Measurements from ENCODE around the gene IL1RAP.

The IL1RAP gene

DNA sequence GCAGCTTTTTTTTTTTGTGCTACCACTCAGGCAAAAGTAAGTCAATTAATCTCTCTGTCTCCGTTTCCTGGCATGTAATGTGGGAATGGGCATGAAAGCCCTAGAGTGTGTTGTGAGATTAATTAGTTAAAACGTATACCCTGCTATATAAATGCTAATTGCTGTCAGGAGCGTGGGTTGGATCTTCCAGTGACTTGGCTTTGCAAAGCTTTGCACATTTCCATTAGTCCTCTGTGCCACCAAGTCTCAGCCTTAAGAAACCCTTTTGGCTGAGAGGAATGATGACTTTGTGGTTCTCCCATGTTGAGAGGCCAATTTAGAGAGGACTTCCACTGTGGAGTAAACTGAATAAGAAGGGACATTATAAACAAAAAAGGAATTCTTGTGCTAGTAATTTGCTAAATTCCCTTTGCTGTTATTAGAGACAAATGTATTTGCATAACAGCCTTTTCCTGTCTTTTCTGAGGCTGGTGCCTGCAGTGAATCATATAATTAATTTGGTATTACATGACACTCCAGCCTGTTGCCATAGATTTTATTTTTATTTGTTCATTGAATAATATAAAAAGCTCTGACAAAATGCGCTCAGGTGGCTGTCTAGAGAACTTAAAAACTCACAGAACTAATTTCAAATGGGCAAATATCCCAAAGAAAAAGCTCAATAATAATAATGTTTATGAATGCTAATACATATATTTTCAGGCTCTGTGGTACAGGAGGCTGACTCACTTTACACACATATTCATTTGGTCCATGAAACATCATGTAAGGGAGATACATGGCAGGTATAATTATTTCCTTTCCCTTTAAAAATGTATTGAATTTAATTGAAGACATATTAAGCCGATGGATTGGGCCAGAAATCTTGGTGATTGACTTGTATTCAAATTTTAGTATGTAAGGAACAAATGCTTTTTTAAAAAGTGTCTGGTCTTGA lies 82.7 kb downstream of the IL1RAP start:
- Histone ChIP-seq H3K27me3 (replicated peaks; ENCODE audit: control insufficient read depth, insufficient read depth, low read length, poor library complexity, severe bottlenecking) (no peaks in the 10 kb centered on the region), H3K36me3 (ENCODE audit: control insufficient read depth, insufficient read depth, low read length) (no peaks in the 10 kb centered on the region), H3K4me1 (ENCODE audit: control insufficient read depth, insufficient read depth, low read length, poor library complexity, severe bottlenecking) (no peaks in the 10 kb centered on the region), H3K4me3 (ENCODE audit: insufficient read depth, low read depth, low read length, poor library complexity, severe bottlenecking) (no peak overlapping the region), H3K9me3 (ENCODE audit: control insufficient read depth, low read length) (no peaks in the 10 kb centered on the region), H3K27ac (ENCODE audit: insufficient read depth, low read length, poor library complexity, severe bottlenecking) (no peak overlapping the region)
- no peak for DNase-seq

DNA sequence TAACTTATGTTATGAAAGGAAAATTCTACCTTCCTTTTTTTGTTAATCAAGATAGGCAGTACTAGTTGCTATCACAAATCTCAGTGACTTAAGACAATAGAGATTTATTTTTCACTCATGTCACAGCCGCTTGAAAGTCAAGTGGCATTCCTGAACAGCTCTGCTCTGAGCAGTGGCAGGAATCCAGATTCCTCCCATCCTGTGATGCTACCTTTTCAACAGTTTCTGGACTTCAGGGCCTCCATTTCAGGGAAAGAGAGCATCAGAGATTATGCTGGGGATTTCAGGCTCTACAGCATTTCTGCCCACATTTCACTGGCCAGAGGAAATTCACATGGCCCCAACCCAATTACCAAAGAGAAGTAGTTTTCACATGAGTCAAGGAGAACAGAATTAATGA lies 83.4 kb downstream of the IL1RAP start:
- no peaks in the 10 kb centered on the region for H3K9me3 ChIP-seq (ENCODE audit: control insufficient read depth, low read length)

DNA sequence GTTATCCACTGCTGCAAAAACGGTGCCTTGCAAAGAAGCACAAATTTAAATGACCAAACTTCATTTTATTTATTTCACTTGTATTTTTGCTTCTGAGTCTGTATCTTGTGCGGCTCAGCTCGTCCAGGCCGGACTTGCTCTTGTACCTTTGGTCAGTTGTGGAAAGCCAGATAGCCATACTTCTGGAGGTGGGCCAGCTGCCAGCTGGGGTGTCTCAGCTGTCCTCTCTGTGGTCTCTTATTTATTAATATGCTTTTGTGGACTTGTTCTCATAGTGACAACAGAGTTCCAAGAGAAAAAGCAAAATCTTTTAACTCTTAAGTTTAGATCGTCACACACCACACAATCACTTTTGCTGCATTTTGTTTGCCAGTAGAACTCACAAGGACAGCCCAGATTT lies 87.7 kb downstream of the IL1RAP start:
- Histone ChIP-seq H3K4me1 (ENCODE audit: control insufficient read depth, insufficient read depth, low read length, poor library complexity, severe bottlenecking) (no peaks in the 10 kb centered on the region), H3K36me3 (ENCODE audit: control insufficient read depth, insufficient read depth, low read length) (peaks cover 6% of the 10 kb centered on the region), H3K4me3 (ENCODE audit: insufficient read depth, low read depth, low read length, poor library complexity, severe bottlenecking) (no peak overlapping the region), H3K9me3 (ENCODE audit: control insufficient read depth, low read length) (no peaks in the 10 kb centered on the region), H3K27me3 (replicated peaks; ENCODE audit: control insufficient read depth, insufficient read depth, low read length, poor library complexity, severe bottlenecking) (no peaks in the 10 kb centered on the region), H3K27ac (ENCODE audit: insufficient read depth, low read length, poor library complexity, severe bottlenecking) (no peak overlapping the region)
- DNase-seq, result no peak

More for the DNA sequence above, 83.4 kb downstream of the IL1RAP start:
- H3K27me3 ChIP-seq (replicated peaks; ENCODE audit: control insufficient read depth, insufficient read depth, low read length, poor library complexity, severe bottlenecking), result no peaks in the 10 kb centered on the region
- H3K36me3 ChIP-seq (ENCODE audit: control insufficient read depth, insufficient read depth, low read length), result no peaks in the 10 kb centered on the region
- no peak for DNase-seq
- no peaks in the 10 kb centered on the region for H3K4me1 ChIP-seq (ENCODE audit: control insufficient read depth, insufficient read depth, low read length, poor library complexity, severe bottlenecking)
- no peak overlapping the region for H3K4me3 ChIP-seq (ENCODE audit: insufficient read depth, low read depth, low read length, poor library complexity, severe bottlenecking)
- no peak overlapping the region for H3K27ac ChIP-seq (ENCODE audit: insufficient read depth, low read length, poor library complexity, severe bottlenecking)

DNA sequence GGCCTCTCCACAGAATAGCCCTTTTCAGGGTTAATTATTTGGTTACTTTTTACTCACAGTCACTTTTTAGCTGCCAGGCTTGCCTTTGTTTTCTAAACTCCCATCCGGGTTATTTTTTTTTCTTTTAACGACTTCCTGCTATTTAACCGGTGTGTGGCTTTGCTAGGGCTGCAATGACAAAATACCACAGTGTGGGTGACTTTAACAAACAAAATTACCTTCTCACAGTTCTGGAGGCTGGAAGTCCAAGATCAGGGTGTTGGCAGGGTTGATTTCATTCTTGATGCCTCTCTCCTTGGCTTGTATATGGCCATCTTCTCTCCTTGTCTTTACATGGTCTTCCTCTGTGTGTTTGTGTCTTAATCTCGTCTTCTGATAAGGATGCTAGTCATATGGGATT lies 91.5 kb downstream of the IL1RAP start:
- Histone ChIP-seq H3K4me3 (ENCODE audit: insufficient read depth, low read depth, low read length, poor library complexity, severe bottlenecking) (no peak overlapping the region), H3K9me3 (ENCODE audit: control insufficient read depth, low read length) (no peaks in the 10 kb centered on the region), H3K27ac (ENCODE audit: insufficient read depth, low read length, poor library complexity, severe bottlenecking) (no peak overlapping the region), H3K36me3 (ENCODE audit: control insufficient read depth, insufficient read depth, low read length) (peaks cover 6% of the 10 kb centered on the region), H3K4me1 (ENCODE audit: control insufficient read depth, insufficient read depth, low read length, poor library complexity, severe bottlenecking) (no peaks in the 10 kb centered on the region), H3K27me3 (replicated peaks; ENCODE audit: control insufficient read depth, insufficient read depth, low read length, poor library complexity, severe bottlenecking) (no peaks in the 10 kb centered on the region)
- no peak for DNase-seq

DNA sequence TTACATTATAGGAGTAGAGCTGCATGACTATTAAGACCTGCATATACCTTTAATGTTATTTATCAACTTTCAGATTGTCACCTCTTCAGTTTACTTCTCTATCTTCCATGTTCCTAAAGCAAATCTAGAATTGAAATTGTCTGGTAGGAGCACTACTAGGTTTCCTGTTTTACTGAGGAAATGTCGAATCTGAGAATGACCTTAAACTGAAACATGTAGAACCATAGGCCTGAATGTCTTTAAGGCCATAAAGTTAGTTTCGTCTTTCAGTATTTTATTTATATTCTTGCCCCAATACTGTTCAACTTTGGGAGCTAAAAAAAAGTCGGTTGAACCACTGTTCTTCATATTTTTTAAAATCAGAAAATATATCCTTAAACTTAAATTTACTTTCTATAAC lies 92.7 kb downstream of the IL1RAP start:
- Histone ChIP-seq H3K4me3 (ENCODE audit: insufficient read depth, low read depth, low read length, poor library complexity, severe bottlenecking) (no peak overlapping the region), H3K9me3 (ENCODE audit: control insufficient read depth, low read length) (no peaks in the 10 kb centered on the region), H3K27me3 (replicated peaks; ENCODE audit: control insufficient read depth, insufficient read depth, low read length, poor library complexity, severe bottlenecking) (no peaks in the 10 kb centered on the region), H3K36me3 (ENCODE audit: control insufficient read depth, insufficient read depth, low read length) (peaks cover 6% of the 10 kb centered on the region), H3K27ac (ENCODE audit: insufficient read depth, low read length, poor library complexity, severe bottlenecking) (no peak overlapping the region), H3K4me1 (ENCODE audit: control insufficient read depth, insufficient read depth, low read length, poor library complexity, severe bottlenecking) (no peaks in the 10 kb centered on the region)
- no peak for DNase-seq

DNA sequence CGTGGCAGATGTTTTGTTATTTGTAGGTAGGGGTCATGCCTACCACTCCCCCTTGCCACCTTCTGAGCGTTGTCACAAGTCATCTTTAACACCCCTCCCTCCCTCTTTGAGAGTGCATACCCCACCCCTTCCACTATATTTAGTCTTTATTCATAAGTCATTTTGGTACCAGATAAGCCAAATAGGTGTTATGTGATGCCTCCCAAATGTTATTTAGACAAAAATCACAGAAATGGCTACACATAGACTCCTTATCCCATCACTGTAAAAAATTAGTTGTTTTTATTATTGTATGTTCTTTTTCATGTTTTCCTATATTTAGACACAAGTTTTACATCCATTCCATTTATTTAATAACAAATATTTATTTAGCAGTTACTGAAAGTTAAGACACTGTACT lies 93.1 kb downstream of the IL1RAP start:
- Histone ChIP-seq H3K4me3 (ENCODE audit: insufficient read depth, low read depth, low read length, poor library complexity, severe bottlenecking) (no peak overlapping the region), H3K27ac (ENCODE audit: insufficient read depth, low read length, poor library complexity, severe bottlenecking) (no peak overlapping the region), H3K27me3 (replicated peaks; ENCODE audit: control insufficient read depth, insufficient read depth, low read length, poor library complexity, severe bottlenecking) (no peaks in the 10 kb centered on the region), H3K36me3 (ENCODE audit: control insufficient read depth, insufficient read depth, low read length) (peaks cover 6% of the 10 kb centered on the region), H3K4me1 (ENCODE audit: control insufficient read depth, insufficient read depth, low read length, poor library complexity, severe bottlenecking) (no peaks in the 10 kb centered on the region), H3K9me3 (ENCODE audit: control insufficient read depth, low read length) (no peaks in the 10 kb centered on the region)
- DNase-seq, result no peak

DNA sequence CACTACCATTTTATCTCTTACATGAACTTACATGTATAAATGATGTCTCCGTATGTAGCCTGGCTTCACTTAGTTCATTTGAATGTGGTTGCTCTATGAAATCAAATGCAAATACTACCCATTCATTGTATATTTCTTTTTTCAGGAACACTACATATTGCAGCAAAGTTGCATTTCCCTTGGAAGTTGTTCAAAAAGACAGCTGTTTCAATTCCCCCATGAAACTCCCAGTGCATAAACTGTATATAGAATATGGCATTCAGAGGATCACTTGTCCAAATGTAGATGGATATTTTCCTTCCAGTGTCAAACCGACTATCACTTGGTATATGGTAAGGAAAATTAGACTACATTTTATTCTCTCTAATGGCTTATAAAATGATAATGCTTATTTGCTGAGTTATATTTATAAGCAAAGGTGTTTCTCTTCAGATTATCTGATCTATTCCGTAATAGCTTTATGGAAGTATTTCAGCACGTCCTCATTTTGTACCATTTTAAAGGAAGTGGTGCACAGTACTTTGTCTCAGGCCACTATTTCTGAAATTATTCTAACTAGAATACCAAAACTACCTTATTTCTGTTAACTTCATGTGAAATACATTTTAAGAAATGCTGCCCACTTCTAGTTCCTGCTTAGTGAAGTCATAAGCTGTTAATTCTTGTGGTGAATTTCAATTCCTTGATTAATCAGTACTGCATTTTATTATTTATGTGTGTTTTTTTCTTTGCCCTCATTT lies 95.1 kb downstream of the IL1RAP start:
- DNase-seq, result no peak
- H3K4me1 ChIP-seq (ENCODE audit: control insufficient read depth, insufficient read depth, low read length, poor library complexity, severe bottlenecking), result no peaks in the 10 kb centered on the region
- peaks cover 6% of the 10 kb centered on the region for H3K36me3 ChIP-seq (ENCODE audit: control insufficient read depth, insufficient read depth, low read length)
- no peak overlapping the region for H3K4me3 ChIP-seq (ENCODE audit: insufficient read depth, low read depth, low read length, poor library complexity, severe bottlenecking)
- H3K27ac ChIP-seq (ENCODE audit: insufficient read depth, low read length, poor library complexity, severe bottlenecking), result no peak overlapping the region
- H3K27me3 ChIP-seq (replicated peaks; ENCODE audit: control insufficient read depth, insufficient read depth, low read length, poor library complexity, severe bottlenecking), result no peaks in the 10 kb centered on the region
- H3K9me3 ChIP-seq (ENCODE audit: control insufficient read depth, low read length), result no peaks in the 10 kb centered on the region

DNA sequence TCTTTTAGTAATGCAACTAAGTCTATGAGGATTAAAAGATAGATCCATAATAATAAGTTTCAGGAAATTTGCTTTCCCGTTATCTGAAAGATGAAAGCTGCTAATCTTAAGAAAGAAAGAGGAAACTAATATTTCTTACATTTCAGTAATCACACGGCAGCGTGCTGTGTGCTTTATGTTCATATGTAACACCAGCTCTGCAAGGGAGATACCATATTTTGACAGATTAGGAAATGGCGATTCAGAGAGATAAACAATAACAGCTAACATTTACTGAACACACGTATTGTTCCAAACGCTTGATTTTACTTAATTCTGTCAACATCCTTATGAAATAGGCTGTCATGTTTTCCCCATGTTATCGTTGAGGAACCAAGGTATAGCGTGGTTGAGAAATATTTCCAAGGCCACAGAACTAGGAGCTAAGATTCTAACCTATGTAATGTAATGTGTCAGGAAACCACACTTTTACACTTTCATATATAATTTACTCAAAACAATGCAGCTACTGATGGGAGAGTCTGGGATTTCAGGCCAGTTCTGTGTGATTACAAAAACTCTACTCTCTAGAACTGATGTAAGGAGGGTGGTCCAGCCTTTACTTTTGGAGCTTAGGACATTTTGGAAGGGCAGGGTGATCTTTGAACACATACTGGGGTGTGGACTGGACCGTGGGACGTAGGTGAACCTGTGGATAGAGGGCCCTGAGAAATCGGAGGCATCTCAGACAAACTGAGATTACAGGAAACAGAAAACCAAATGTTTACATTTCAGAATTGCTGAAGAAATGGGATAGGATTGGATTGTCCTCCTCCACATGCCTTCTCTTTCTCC lies 100.6 kb downstream of the IL1RAP start:
- no peaks in the 10 kb centered on the region for H3K4me1 ChIP-seq (ENCODE audit: control insufficient read depth, insufficient read depth, low read length, poor library complexity, severe bottlenecking)
- DNase-seq, result no peak
- no peaks in the 10 kb centered on the region for H3K9me3 ChIP-seq (ENCODE audit: control insufficient read depth, low read length)

DNA sequence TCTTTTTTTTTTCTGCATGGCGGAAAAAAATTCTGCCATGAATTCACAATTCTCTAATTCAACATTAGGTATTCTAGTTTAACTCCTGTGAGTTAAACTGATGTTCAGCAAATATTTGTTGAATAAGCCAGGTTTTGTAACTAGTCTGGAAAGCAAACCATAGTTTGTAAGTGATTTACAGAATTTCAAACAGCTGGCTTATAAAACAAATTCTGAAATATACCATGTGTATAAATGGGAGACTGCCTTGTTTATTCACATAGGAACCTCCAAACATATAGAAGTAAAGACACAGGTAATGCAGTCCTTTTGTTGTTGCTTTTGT lies 101.1 kb downstream of the IL1RAP start:
- Histone ChIP-seq H3K36me3 (ENCODE audit: control insufficient read depth, insufficient read depth, low read length) (no peaks in the 10 kb centered on the region), H3K4me1 (ENCODE audit: control insufficient read depth, insufficient read depth, low read length, poor library complexity, severe bottlenecking) (no peaks in the 10 kb centered on the region), H3K27ac (ENCODE audit: insufficient read depth, low read length, poor library complexity, severe bottlenecking) (no peak overlapping the region)

More for the DNA sequence above, 100.6 kb downstream of the IL1RAP start:
- Histone ChIP-seq H3K4me3 (ENCODE audit: insufficient read depth, low read depth, low read length, poor library complexity, severe bottlenecking) (no peak overlapping the region), H3K27me3 (replicated peaks; ENCODE audit: control insufficient read depth, insufficient read depth, low read length, poor library complexity, severe bottlenecking) (no peaks in the 10 kb centered on the region), H3K27ac (ENCODE audit: insufficient read depth, low read length, poor library complexity, severe bottlenecking) (no peak overlapping the region), H3K36me3 (ENCODE audit: control insufficient read depth, insufficient read depth, low read length) (no peaks in the 10 kb centered on the region)

More for the DNA sequence above, 101.1 kb downstream of the IL1RAP start:
- DNase-seq, result no peak
- Histone ChIP-seq H3K9me3 (ENCODE audit: control insufficient read depth, low read length) (no peaks in the 10 kb centered on the region), H3K4me3 (ENCODE audit: insufficient read depth, low read depth, low read length, poor library complexity, severe bottlenecking) (no peak overlapping the region), H3K27me3 (replicated peaks; ENCODE audit: control insufficient read depth, insufficient read depth, low read length, poor library complexity, severe bottlenecking) (no peaks in the 10 kb centered on the region)

All from effector memory CD4-positive, alpha-beta T cell (primary cell).